GM23248 (cell line): ENCODE results near the gene FAT3.

Source experiments
- EZH2 ChIP-seq: fragments of 200-600 bp; sonication (generic); IDR thresholded peaks from 2 replicates; pipeline ENCODE4 v1.6.1; 2018; ENCODE audit warnings: antibody characterized with exemption, mild to moderate bottlenecking; ENCODE audit not compliant: insufficient read depth, poor library complexity, severe bottlenecking
- EZH2phosphoT487 ChIP-seq: fragments of 200-600 bp; sonication (generic); IDR thresholded peaks from 2 replicates; pipeline ENCODE4 v1.6.1; 2018; ENCODE audit warnings: antibody characterized with exemption, moderate library complexity, mild to moderate bottlenecking, low read depth; ENCODE audit not compliant: insufficient read depth

DNA sequence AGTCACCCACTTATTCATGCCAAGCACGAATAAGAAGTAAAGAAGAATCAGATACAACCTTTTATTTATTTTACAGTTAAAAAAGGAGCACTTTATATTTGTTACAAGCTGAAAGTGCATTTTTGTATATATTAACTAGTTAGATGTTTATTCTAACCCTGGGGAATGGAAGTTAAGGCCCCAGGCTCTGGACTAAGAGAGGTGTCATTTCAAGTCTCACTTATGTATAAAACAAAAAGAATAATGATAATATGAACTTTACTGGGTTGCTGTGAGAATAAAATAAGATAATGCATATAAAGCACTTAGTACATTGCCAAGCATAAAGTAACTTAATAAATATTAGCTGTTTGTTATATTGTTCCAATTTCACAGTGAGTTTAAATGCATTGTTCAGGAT lies 12.1 kb upstream of the FAT3 start:
- TF ChIP-seq EZH2phosphoT487 (no peak), EZH2 (no peak)
